PFSK-1 (cell line): Measurements from ENCODE around the gene RANBP10.

Source experiments
- POLR2AphosphoS5 ChIP-seq: IDR thresholded peaks from 2 replicates; pipeline ENCODE4 v1.6.1; 2012; ENCODE audit warnings: low read depth, mild to moderate bottlenecking, control low read depth, low read length, moderate library complexity
- SIN3A ChIP-seq: IDR thresholded peaks from 2 replicates; pipeline ENCODE4 v1.6.1; 2012; ENCODE audit warnings: mild to moderate bottlenecking, low read length, moderate library complexity, borderline replicate concordance; ENCODE audit not compliant: insufficient read depth
- TAF1 ChIP-seq: IDR thresholded peaks from 2 replicates; pipeline ENCODE4 v1.6.1; 2012; ENCODE audit warnings: low read length, control low read depth, borderline replicate concordance; ENCODE audit not compliant: insufficient read depth

DNA sequence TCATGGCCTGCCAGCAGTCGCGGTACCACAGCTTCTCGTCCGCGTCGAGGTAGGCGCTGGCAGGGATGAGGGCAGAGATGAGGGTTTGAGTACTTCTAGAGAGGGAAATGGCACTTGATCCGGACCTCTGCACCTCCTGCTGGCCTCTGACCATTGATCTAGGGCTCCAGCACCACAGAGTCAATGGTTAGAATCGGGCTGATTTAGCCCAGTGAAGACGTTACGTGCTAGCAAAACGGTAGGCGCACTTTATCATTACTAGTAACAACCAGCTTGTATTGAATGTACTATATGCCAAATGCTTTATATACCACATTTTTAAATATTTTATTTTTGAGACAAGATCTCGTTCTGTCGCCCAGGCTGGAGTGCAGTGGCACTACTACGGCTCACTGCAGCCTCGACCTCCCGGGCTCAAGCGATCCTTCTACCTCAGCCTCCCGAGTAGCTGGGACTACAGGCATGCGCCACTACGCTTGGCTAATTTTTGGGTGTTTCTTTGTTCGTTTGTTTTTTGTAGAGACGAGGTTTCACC, 855 bp upstream of the RANBP10 start:
- no peak for TF ChIP-seq TAF1
- TF ChIP-seq POLR2AphosphoS5: no peak
- TF ChIP-seq SIN3A: no peak
